D341Med (cell line): ENCODE results near the gene VPS9D1.
"Not testable (repeated sequence)": the region's sequence is repeated elsewhere in the genome, so short reads cannot be mapped to it uniquely, and the experiment has no call there.

Experiments
- DNase-seq: peaks from one replicate; pipeline ENCODE4 v3.0.0; 2012; ENCODE audit warnings: low spot score

VPS9D1 gene

GRCh38 chr16:89664238-89664637 is 56.5 kb downstream of the VPS9D1 start:
- not testable (repeated sequence) for DNase-seq

- no peak for DNase-seq
Observed at GRCh38 chr16:89661215-89661614, 59.5 kb downstream of the VPS9D1 start.

DNA sequence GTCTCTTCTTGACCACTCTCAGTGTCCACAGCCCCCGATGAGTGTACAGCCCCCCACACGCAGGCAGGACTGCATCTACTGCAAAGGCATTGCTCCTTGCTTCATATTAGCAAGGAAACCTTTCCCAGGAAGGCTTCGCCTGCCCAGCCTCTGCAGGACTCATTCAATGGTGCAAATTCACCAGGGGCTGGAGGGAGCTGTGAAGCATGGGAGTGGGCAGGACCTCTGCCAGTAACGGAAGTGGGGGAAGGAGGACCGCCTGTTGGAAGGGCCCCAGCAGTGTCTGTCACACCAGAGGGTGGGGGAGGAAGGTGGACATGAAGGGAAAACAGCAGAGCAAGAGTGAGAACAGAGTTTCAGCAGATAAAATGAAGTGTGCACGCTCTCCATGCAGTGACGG is 60.6 kb downstream of the VPS9D1 start:
- DNase-seq = peak; percentile 4

- peak; percentile 55 for DNase-seq
Observed at GRCh38 chr16:89658221-89658879, 62.3 kb downstream of the VPS9D1 start.

- peak; percentile 99 for DNase-seq
Observed at GRCh38 chr16:89657442-89658220, 63.1 kb downstream of the VPS9D1 start, which contains the start of the genes CHMP1A and SPATA33. CHMP1A (minus strand) TSS chr16:89657708; CDS start chr16:89657588, 120 bp downstream. SPATA33 (plus strand) TSS chr16:89657836; CDS start chr16:89657912, 76 bp downstream.
